Neural progenitor cell (in vitro differentiated cells): Measurements from ENCODE around the gene SSC4D.

Experiments used
- EZH2 ChIP-seq: fragments of 200-600 bp; sonication (generic); IDR thresholded peaks from 2 replicates; pipeline ENCODE4 v1.6.1; 2017; ENCODE audit warnings: antibody characterized with exemption, mild to moderate bottlenecking, moderate library complexity
- TF ChIP-seq, protein P1 (sequence below): fragments of 200-600 bp; sonication (generic); IDR thresholded peaks from 2 replicates; pipeline ENCODE4 v1.5.1; 2017; ENCODE audit warnings: antibody characterized with exemption, mild to moderate bottlenecking

DNA sequence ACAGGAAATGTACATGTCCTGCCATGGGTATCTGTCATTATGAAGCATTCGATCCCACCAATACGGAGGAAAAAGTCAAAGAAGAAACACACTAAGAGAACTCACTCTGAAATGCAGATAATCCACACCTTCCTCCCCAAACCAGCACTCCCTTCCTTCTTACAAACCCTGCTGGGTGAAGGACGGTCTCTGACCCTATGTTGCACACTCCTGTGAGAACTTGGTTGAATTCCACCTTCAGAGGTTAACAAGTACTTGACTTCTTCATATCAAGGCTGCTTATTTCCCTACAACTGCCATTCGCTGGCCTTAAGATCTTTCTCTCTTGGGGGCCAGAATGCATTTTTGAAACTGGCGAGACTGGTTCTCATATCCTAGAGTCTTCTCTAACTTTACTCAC is 67.3 kb downstream of the SSC4D start:
- TF ChIP-seq, protein P1, sequence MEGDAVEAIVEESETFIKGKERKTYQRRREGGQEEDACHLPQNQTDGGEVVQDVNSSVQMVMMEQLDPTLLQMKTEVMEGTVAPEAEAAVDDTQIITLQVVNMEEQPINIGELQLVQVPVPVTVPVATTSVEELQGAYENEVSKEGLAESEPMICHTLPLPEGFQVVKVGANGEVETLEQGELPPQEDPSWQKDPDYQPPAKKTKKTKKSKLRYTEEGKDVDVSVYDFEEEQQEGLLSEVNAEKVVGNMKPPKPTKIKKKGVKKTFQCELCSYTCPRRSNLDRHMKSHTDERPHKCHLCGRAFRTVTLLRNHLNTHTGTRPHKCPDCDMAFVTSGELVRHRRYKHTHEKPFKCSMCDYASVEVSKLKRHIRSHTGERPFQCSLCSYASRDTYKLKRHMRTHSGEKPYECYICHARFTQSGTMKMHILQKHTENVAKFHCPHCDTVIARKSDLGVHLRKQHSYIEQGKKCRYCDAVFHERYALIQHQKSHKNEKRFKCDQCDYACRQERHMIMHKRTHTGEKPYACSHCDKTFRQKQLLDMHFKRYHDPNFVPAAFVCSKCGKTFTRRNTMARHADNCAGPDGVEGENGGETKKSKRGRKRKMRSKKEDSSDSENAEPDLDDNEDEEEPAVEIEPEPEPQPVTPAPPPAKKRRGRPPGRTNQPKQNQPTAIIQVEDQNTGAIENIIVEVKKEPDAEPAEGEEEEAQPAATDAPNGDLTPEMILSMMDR, result no peak
- TF ChIP-seq EZH2, result no peak
